GM20000 (cell line): Measurements from ENCODE around the gene PLCB4.

ENCODE experiments used
- DNase-seq: peaks from one replicate; pipeline ENCODE4 v3.0.0; 2012; ENCODE audit warnings: low spot score
- CTCF ChIP-seq: IDR thresholded peaks from 2 replicates; pipeline ENCODE4 v1.5.1; 2012; ENCODE audit warnings: mild to moderate bottlenecking, control low read depth; ENCODE audit errors: extremely low read depth, missing control alignments

Gene PLCB4

GRCh38 chr20:9141070-9141469, 72.2 kb downstream of the PLCB4 start:
- TF ChIP-seq CTCF: no peak
- no peak for DNase-seq

GRCh38 chr20:9141921-9142320, 73.0 kb downstream of the PLCB4 start:
- TF ChIP-seq CTCF: no peak
- DNase-seq: no peak

GRCh38 chr20:9142809-9143208, 73.9 kb downstream of the PLCB4 start:
- no peak for DNase-seq
- no peak for TF ChIP-seq CTCF

- TF ChIP-seq CTCF: no peak
- no peak for DNase-seq
These were observed 75.0 kb downstream of the PLCB4 start for GRCh38 chr20:9143926-9144325.

GRCh38 chr20:9144643-9145042, 75.8 kb downstream of the PLCB4 start:
- no peak for TF ChIP-seq CTCF
- DNase-seq: no peak

- TF ChIP-seq CTCF: no peak
- no peak for DNase-seq
These were observed 76.3 kb downstream of the PLCB4 start for GRCh38 chr20:9145142-9145541.

GRCh38 chr20:9146649-9147048, 77.8 kb downstream of the PLCB4 start:
- TF ChIP-seq CTCF: no peak
- no peak for DNase-seq

- no peak for TF ChIP-seq CTCF
- no peak for DNase-seq
These were observed 78.7 kb downstream of the PLCB4 start for GRCh38 chr20:9147547-9148024.
